Right lobe of liver (tissue), 4 donors: ENCODE data around the gene PCBD1.

Experiments
- CTCF ChIP-seq, 4 donors: fragments of 200-600 bp in 3 of 4; fragments of 450-650 bp in 1 of 4; IDR thresholded peaks; one replicate each; pipeline versions ENCODE4 v1.5.1 to v1.8.0; 2016 to 2022; ENCODE audit warnings: antibody characterized with exemption in 4 of 4, mild to moderate bottlenecking in 2 of 4
- POLR2A ChIP-seq: fragments of 450-650 bp; IDR thresholded peaks from one replicate; pipeline ENCODE4 v1.6.1; 2017; ENCODE audit warnings: antibody characterized with exemption, mild to moderate bottlenecking
- donor health status: DM: no; HTN: no; CAD: no.
- donor health status: DM: no; HTN: no; CAD: no.
- donor health status: DM: no; HTN: yes; CAD: no.

DNA sequence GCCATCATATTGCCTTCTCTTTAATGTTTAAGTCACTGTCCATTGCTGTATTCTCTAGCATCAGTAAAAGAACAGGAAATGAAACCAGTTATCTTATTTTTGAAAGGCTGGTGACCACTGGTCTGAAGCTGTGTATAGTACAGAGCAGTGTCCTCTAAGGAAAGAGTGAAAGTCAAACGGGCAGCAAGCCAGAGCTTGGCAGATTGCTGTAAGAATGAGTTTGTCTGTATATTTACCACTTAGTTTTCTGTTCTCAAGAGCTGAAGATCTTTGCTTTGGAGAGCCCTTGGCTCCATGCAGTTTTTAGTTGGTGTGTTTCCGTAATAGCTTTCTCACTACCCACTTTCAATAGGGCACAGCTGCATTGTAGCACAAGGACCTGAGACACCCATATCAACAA, 31.9 kb downstream of the PCBD1 start:
- no peak for TF ChIP-seq CTCF (IDR thresholded peaks at IDR 0.05)
- TF ChIP-seq POLR2A, result no peak
